Progenitor cell of endocrine pancreas (in vitro differentiated cells): ENCODE measurements around the gene GABBR2. TPM values are rescaled to one million over a fixed set of nuclear protein-coding genes. Genes with fewer than 3 reads are reported as not detected.

Experiments used
- DNase-seq: peaks from one replicate; pipeline ENCODE4 v3.0.0; 2021; ENCODE audit warnings: low spot score; ENCODE audit not compliant: unreplicated experiment
- H3K27ac Mint-ChIP-seq: 2 replicates; pipeline ENCODE4 v1.8.0; 2021; ENCODE audit warnings: mild to moderate bottlenecking, moderate library complexity, mixed read lengths
- H3K27me3 Mint-ChIP-seq: 2 replicates; pipeline ENCODE4 v1.8.0; 2021; ENCODE audit warnings: mixed read lengths
- H3K36me3 Mint-ChIP-seq: 2 replicates; pipeline ENCODE4 v1.8.0; 2022; ENCODE audit warnings: mixed read lengths; ENCODE audit not compliant: insufficient read depth
- H3K4me1 Mint-ChIP-seq: 2 replicates; pipeline ENCODE4 v1.8.0; 2021; ENCODE audit warnings: low read depth, mixed read lengths
- H3K4me3 Mint-ChIP-seq: 2 replicates; pipeline ENCODE4 v1.8.0; 2021; ENCODE audit warnings: low read depth, mild to moderate bottlenecking, moderate library complexity, mixed read lengths
- H3K9me3 Mint-ChIP-seq: 2 replicates; pipeline ENCODE4 v1.8.0; 2021; ENCODE audit warnings: low read depth, mixed read lengths
- CTCF ChIP-seq: fragments of 200-600 bp; sonication (generic); IDR thresholded peaks from one replicate; pipeline ENCODE4 v1.5.0; 2021; ENCODE audit warnings: antibody characterized with exemption, mild to moderate bottlenecking; ENCODE audit not compliant: unreplicated experiment
- total RNA-seq: library from RNA; stranded (reverse); gene quantifications from 2 replicates; pipeline ENCODE4 v1.2.1, GENCODE V29; 2021

Gene GABBR2
- total RNA-seq, 1 donor from 2014 or later: 0.84 TPM

GRCh38 chr9:98572796-98573195, 135.9 kb downstream of the GABBR2 start:
- Mint-ChIP-seq H3K36me3 (no peaks in the 10 kb centered on the region), H3K27ac (no peak overlapping the region), H3K4me3 (no peak overlapping the region), H3K27me3 (peaks cover 13% of the 10 kb centered on the region), H3K4me1 (no peaks in the 10 kb centered on the region), H3K9me3 (no peaks in the 10 kb centered on the region)
- no peak for DNase-seq
- no peak for TF ChIP-seq CTCF

GRCh38 chr9:98572054-98572627, 136.6 kb downstream of the GABBR2 start:
- Mint-ChIP-seq H3K27me3 (peaks cover 11% of the 10 kb centered on the region), H3K4me3 (no peak overlapping the region), H3K4me1 (no peaks in the 10 kb centered on the region), H3K36me3 (no peaks in the 10 kb centered on the region), H3K27ac (no peak overlapping the region), H3K9me3 (no peaks in the 10 kb centered on the region)
- TF ChIP-seq CTCF: no peak
- no peak for DNase-seq

- no peak for DNase-seq
- H3K9me3 Mint-ChIP-seq: no peaks in the 10 kb centered on the region
- TF ChIP-seq CTCF: no peak
- H3K27ac Mint-ChIP-seq: no peak overlapping the region
- no peaks in the 10 kb centered on the region for H3K36me3 Mint-ChIP-seq
- H3K4me1 Mint-ChIP-seq: no peaks in the 10 kb centered on the region
- peaks cover 10% of the 10 kb centered on the region for H3K27me3 Mint-ChIP-seq
- no peak overlapping the region for H3K4me3 Mint-ChIP-seq
These were observed 137.1 kb downstream of the GABBR2 start for GRCh38 chr9:98571643-98572042.

GRCh38 chr9:98570663-98571440, 137.9 kb downstream of the GABBR2 start:
- no peak for DNase-seq

GRCh38 chr9:98570055-98570454, 138.7 kb downstream of the GABBR2 start:
- DNase-seq: no peak
- no peak for TF ChIP-seq CTCF
- no peak overlapping the region for H3K27ac Mint-ChIP-seq
- peaks cover 8% of the 10 kb centered on the region for H3K27me3 Mint-ChIP-seq
- H3K9me3 Mint-ChIP-seq: no peaks in the 10 kb centered on the region
- no peaks in the 10 kb centered on the region for H3K36me3 Mint-ChIP-seq
- no peaks in the 10 kb centered on the region for H3K4me1 Mint-ChIP-seq
- H3K4me3 Mint-ChIP-seq: no peak overlapping the region

More at GRCh38 chr9:98570663-98571440, 137.9 kb downstream of the GABBR2 start:
- Mint-ChIP-seq H3K27ac (peak overlapping the region; percentile 54), H3K36me3 (no peaks in the 10 kb centered on the region), H3K27me3 (peaks cover 10% of the 10 kb centered on the region), H3K4me1 (no peaks in the 10 kb centered on the region), H3K4me3 (no peak overlapping the region), H3K9me3 (no peaks in the 10 kb centered on the region)
- no peak for TF ChIP-seq CTCF
